HG03342 (cell line): ENCODE measurements around the gene SCGB2B2.
"Not testable (repeated sequence)": the region's sequence is repeated elsewhere in the genome, so short reads cannot be mapped to it uniquely, and the experiment has no call there.

ENCODE experiments used
- ATAC-seq: cut with Tn5 transposase; IDR thresholded peaks from one replicate; pipeline ENCODE4 v1.9.1; 2021; ENCODE audit warnings: mild to moderate bottlenecking, moderate library complexity; ENCODE audit not compliant: unreplicated experiment

SCGB2B2 gene

DNA sequence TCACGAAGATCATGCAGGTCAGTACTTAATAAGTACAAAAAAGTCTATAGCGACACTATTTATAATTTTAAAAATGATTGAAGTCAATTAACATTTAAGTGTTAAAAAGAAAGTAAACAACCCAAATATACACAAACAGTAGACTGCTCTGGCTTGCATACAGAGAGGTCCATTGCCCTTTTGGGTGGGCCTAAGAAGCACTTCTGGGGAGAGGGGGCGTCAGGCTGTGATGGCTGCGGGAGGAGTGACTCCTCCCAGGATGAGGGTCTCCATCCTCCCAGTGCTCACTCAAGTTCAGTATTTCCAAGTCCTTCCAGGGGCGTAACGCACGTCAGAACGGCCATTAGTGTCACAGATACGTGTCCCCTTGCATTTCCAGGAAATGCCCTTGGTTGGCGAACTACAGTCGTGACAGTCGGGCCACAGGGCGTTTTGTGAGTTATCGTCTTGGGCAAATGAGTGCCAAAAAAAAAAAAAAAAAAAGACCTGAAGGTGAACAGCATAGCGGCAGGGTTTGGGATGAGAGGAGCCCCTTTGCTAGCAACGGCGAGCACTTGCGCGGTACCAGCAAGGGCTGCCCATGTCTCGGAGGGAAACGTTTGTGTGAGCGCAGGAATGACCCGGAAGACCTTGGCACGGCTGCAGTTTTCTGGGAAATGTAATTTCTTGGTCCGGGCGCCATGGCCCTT lies at the start of gene SCGB2B2:
Gene SCGB2B2, minus strand, starts transcription at position 463 of the 689 bp plus-strand sequence. CDS start 82,596 bp downstream, outside the sequence.
- peak; percentile 37 for ATAC-seq

DNA sequence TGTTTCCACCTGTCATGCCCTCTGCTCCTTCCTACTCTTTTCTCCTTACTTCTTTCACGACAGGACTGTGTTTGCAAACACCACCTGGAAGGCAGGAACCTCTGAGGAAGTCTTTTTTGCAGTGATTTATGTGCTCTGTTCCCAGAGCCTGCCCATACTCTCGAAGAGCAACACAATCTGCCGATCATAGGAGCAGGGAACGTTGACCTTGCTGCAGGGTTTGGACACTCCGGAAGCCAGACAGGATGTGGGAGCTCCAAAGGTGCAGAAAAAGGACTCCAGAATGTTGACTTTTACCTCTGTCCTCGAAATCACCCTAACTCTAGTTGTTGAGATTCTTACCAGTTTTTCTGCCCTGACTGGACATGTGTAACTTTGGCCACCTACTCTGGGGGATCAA lies 48.4 kb upstream of the SCGB2B2 start:
- no peak for ATAC-seq

- no peak for ATAC-seq
These were observed 45.4 kb upstream of the SCGB2B2 start for GRCh38 chr19:34722353-34722752.

GRCh38 chr19:34715357-34715756 lies 38.4 kb upstream of the SCGB2B2 start:
- ATAC-seq: no peak

DNA sequence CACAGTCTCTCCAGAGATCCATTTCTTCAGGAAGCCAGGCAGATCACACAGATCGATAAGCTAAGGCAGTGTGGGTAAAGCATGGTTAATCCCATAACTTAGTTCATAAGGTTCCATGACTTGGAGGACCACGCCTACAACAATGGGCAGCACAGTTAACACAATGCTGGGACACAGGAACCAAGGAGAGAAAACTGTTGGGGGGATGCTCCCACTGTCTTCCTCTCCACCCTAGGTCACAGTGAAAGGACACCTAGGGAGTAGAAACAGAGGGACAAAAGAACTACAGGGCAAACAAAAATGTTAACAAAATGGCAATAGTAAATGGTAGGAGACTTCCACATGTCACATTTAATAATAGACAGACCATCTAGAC lies 36.3 kb upstream of the SCGB2B2 start:
- no peak for ATAC-seq

GRCh38 chr19:34712395-34713261 lies 35.7 kb upstream of the SCGB2B2 start:
- no peak for ATAC-seq

DNA sequence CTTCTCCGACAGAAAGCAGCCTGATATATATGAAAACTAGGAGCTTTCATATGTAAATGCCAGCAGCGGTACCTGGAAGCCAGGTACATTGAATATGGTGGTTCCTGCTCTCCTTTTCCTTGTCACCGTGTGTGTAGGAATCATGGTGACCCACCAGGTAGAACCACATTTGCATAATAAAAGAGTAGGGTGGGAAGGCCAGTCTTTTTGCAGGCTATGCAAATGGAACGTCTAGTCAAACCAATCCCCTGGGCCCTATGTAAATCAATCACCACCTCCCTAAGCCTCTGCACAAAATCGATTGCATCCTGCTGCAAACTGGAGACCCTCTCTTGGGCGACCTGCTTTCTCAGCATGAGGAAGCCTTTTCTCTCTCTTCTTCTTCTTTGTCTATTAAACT lies 34.9 kb upstream of the SCGB2B2 start:
- ATAC-seq: no peak

GRCh38 chr19:34707661-34708060 lies 30.7 kb upstream of the SCGB2B2 start:
- ATAC-seq: no peak

DNA sequence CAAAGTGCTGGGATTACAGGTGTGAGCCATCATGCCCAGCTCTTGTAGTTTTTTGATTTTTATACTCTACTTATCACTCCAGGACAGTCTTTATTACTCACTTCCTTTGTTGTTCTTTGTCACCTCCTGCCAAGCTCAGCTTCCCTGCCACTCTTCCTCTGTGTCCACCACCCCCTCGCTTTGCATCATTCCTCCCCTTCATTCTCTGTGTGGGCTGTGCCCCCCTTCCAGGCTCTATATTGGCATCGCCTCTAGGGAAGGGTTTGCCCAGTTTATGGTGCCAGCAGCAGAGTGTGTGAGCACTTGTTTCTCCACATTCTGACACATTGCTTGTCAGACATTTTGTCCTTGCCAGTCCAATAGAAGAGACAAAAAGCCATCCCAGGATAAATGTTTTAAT lies 15.6 kb upstream of the SCGB2B2 start:
- ATAC-seq: no peak

GRCh38 chr19:34690372-34690771 lies 13.4 kb upstream of the SCGB2B2 start:
- ATAC-seq: no peak

DNA sequence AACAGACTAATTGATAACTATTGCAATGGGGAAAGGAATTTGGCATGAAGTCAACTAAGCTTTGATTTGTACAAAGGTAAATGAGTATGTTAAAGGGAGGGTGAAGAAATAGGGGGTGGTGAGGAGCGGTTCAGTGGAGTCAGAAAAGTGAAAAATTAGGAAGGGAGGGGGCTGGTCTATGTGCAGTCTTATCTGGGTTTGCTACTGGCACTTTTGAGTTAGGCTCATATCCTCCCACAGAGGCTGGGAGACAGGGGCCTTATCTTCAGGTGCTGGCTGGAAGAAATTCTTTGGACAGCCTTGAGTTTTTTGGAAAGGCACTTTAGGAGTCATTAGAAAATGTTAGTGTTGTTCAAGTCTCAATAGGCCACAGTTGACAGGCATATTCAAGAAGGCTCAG lies 11.6 kb upstream of the SCGB2B2 start:
- no peak for ATAC-seq

DNA sequence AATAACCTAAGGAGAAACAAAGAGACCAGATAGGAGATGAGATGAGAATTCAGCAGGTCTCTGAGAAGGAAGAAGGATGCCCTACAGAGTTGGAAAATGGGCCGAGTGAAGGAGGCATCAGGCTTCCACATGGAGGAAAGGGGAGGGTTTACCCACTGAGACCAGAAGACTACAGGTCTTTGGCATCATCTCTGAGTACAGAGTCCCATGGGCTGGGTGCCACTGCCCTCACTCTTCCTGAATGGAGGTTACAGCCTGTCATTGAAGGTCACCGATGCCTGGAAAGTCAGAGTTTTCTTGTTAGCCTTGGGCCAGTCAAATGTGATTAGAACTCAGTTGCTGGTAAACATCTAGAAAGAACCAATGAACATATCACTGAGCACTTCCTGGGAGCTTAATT lies 10.4 kb upstream of the SCGB2B2 start:
- no peak for ATAC-seq

- ATAC-seq: no peak
These were observed 9.5 kb upstream of the SCGB2B2 start for GRCh38 chr19:34686455-34686854.

DNA sequence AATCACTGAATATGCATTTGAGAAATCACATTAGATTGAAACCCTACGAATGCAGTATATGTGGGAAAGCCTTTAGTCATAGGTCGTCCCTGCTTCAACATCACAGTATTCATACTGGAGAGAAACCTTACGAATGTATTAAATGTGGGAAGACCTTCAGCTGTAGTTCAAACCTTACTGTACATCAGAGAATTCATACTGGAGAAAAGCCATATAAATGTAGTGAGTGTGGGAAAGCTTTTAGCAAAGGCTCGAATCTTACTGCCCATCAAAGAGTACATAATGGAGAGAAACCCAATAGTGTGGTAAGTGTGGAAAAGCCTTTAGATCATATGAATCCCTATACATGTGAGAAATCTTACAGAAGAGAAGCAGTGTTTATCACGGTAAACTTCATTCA lies 8.3 kb upstream of the SCGB2B2 start:
- ATAC-seq: not testable (repeated sequence)

DNA sequence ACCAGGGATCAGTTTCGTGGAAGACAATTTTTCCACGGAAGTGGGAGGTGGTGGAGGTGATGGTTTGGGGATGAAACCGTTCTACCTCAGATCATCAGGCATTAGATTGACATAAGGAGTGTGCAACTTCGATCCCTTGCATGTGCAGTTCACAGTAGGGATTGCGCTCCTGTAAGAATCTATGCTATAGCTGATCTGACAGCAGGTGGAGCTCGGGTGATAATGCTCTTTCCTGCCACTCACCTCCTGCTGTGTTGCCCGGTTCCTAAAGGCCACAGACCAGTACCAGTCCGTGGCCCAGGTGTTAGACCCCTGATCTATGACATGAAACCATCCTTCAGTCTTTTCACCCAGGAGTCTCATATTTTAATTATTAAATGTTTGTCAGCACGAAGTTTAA lies 4.5 kb upstream of the SCGB2B2 start:
- no peak for ATAC-seq

- no peak for ATAC-seq
These were observed 1.5 kb upstream of the SCGB2B2 start for GRCh38 chr19:34678421-34678820.

DNA sequence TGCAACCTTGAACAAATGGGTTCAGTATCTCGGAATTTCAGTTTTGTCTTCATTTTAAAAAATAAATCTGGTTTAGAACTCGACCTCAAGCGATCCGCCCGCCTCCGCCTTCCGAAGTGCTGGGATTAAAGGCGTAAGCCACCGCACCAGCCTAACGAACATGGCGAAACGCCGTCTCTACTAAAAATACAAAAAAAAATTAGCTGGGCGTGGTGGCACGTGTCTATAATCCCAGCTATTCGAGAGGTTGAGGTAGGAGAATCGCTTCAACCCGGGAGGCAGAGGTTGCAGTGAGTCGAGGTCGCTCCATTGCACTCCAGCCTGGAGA lies 1.1 kb upstream of the SCGB2B2 start:
- no peak for ATAC-seq

DNA sequence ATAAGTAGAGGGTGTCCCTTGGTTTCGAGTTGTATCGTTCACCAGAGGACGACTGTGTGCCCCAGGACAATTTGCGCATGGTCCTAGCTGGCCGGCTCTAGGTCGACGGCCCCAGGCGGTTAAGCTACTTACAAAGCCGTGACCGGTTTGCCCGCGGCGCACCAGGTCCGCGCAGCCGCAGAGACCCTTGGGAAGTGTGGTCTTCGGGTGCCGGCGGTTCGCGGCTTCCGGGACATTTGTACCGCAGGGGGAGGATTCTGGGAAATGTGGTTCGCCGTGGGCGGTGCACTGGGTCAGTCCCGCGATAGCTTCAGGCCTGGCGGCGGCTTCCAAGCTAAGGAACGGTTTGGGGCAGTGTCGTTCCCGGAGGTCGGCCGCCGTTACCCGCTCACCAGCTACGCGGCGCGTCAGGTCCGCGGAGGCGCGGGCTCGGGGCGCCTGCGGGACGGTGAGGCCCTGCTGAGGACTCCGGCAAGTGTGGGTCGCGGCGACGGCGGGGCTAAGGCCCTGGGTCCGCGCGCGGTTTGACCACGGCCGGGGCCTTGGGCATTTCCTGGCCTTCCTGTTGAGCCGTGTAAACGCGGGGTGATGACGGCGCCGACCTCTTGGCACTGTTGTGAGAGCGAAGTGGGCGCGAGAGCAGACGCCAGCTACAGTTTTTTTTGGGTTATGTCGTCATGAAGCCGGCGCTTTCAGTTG lies 576 bp upstream of the SCGB2B2 start, which contains the start of gene ZNF302:
Gene ZNF302, plus strand, starts transcription at position 293 of the 699 bp plus-strand sequence. CDS start 1,127 bp downstream, outside the sequence.
- peak; percentile 88 for ATAC-seq

- no peak for ATAC-seq
These were observed 1.0 kb downstream of the SCGB2B2 start for GRCh38 chr19:34675919-34676318.

DNA sequence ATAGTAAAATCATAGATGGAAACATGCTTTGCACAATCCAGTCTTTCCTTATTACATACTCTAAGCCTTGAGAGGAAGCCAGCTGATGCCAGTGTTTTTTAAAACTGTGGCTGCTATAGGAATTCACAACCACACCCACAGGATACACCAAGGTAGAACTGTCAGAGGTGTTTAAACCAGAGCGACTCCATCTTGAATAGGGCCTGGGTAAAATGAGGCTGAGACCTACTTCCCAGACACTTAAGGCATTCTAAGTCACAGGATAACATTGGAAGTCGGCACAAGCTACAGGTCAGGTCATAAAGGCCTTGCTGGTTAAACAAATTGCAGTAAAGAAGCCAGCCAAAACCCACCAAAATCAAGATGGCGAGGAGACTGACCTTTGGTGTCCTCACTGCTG lies 1.7 kb downstream of the SCGB2B2 start:
- ATAC-seq: no peak

- ATAC-seq: no peak
These were observed 3.4 kb downstream of the SCGB2B2 start for GRCh38 chr19:34673590-34673989.

- no peak for ATAC-seq
These were observed 5.0 kb downstream of the SCGB2B2 start for GRCh38 chr19:34671972-34672371.
